HL-60 (cell line): ENCODE data around the gene GC.

ENCODE experiments used
- CTCF ChIP-seq: IDR thresholded peaks from one replicate; pipeline ENCODE4 v1.5.1; 2011; ENCODE audit warnings: low read length, control low read depth, inconsistent platforms; ENCODE audit not compliant: insufficient read depth
- GABPA ChIP-seq: IDR thresholded peaks from 2 replicates; pipeline ENCODE4 v1.6.1; 2012; ENCODE audit warnings: low read depth

- TF ChIP-seq CTCF (no peak), GABPA (no peak)
These were observed 23.6 kb upstream of the GC start for GRCh38 chr4:71807469-71807868.
